BJ (cell line): ENCODE measurements around the gene PRR22. TPM values are rescaled to one million over a fixed set of nuclear protein-coding genes. Genes with fewer than 3 reads are reported as not detected.

ENCODE experiments used
- CTCF ChIA-PET: fragments of 350-600 bp; formaldehyde crosslinking; extraction: SDS; loops from one replicate; lab custom pipeline; 2021; ENCODE audit warnings: antibody characterized with exemption, inconsistent platforms; lab: Yijun Ruan, JAX
- POLR2A ChIA-PET: fragments of 300-600 bp; sonication (Branson Sonifier 250); formaldehyde crosslinking; extraction: SDS; loops from one replicate; lab custom pipeline; 2021; ENCODE audit warnings: antibody characterized with exemption; lab: Charles Lee
- DNase-seq: peaks from one replicate; pipeline ENCODE4 v3.0.0-alpha.2; 2011; ENCODE audit warnings: low read depth
- H3K27me3 ChIP-seq: 2 replicates; pipeline ENCODE4 v1.6.0; 2011; ENCODE audit warnings: low read length; ENCODE audit not compliant: control insufficient read depth, insufficient read depth
- H3K36me3 ChIP-seq: 2 replicates; pipeline ENCODE4 v1.5.1; 2011; ENCODE audit warnings: low read length; ENCODE audit not compliant: control insufficient read depth, insufficient read depth
- H3K4me3 ChIP-seq: 2 replicates; pipeline ENCODE4 v1.5.1; 2011; ENCODE audit warnings: low read depth, mild to moderate bottlenecking, control low read depth, low read length
- polyA plus RNA-seq: library from polyadenylated mRNA; depleted of rRNA; stranded (reverse); fragments of >200 nt; gene quantifications from 2 replicates; pipeline ENCODE4 v1.2.3, GENCODE V29; 2011
- TF ChIP-seq, protein P1 (sequence below): IDR thresholded peaks from 2 replicates; pipeline ENCODE4 v1.5.1; 2011; ENCODE audit warnings: low read depth, mild to moderate bottlenecking, control low read depth, inconsistent platforms, low read length, moderate library complexity; ENCODE audit not compliant: insufficient read depth

The PRR22 gene
- polyA plus RNA-seq, 1 experiment = 0.53 TPM

GRCh38 chr19:5773276-5773675 is 11.3 kb downstream of the PRR22 start:
- no peak for DNase-seq
- Histone ChIP-seq H3K27me3 (no peaks in the 10 kb centered on the region), H3K4me3 (no peak overlapping the region), H3K36me3 (no peaks in the 10 kb centered on the region)
- TF ChIP-seq, protein P1, sequence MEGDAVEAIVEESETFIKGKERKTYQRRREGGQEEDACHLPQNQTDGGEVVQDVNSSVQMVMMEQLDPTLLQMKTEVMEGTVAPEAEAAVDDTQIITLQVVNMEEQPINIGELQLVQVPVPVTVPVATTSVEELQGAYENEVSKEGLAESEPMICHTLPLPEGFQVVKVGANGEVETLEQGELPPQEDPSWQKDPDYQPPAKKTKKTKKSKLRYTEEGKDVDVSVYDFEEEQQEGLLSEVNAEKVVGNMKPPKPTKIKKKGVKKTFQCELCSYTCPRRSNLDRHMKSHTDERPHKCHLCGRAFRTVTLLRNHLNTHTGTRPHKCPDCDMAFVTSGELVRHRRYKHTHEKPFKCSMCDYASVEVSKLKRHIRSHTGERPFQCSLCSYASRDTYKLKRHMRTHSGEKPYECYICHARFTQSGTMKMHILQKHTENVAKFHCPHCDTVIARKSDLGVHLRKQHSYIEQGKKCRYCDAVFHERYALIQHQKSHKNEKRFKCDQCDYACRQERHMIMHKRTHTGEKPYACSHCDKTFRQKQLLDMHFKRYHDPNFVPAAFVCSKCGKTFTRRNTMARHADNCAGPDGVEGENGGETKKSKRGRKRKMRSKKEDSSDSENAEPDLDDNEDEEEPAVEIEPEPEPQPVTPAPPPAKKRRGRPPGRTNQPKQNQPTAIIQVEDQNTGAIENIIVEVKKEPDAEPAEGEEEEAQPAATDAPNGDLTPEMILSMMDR = no peak
- POLR2A ChIA-PET = interaction anchor here (0.6 kb wide), 1 partner anchor 319 kb away, joined by 5 read pairs; no protein-coding TSS in a partner anchor
- CTCF ChIA-PET = interaction anchor here (0.6 to 3.6 kb wide), 5 partner anchors 15 to 53 kb away, joined by 3 to 32 read pairs (median 5); partner anchors contain the start of genes CATSPERD and DUS3L

- DNase-seq = no peak
- POLR2A ChIA-PET = interaction anchor here (0.6 kb wide), 1 partner anchor 22 kb away, joined by 10 read pairs; no protein-coding TSS in a partner anchor
- no peak overlapping the region for H3K4me3 ChIP-seq
- H3K36me3 ChIP-seq = no peaks in the 10 kb centered on the region
- no peaks in the 10 kb centered on the region for H3K27me3 ChIP-seq
- CTCF ChIA-PET = interaction anchor here (3.6 kb wide), 1 partner anchor 22 kb away, joined by 32 read pairs; no protein-coding TSS in a partner anchor
- TF ChIP-seq, protein P1 = no peak
Observed at GRCh38 chr19:5772416-5772815, 12.1 kb downstream of the PRR22 start.

DNA sequence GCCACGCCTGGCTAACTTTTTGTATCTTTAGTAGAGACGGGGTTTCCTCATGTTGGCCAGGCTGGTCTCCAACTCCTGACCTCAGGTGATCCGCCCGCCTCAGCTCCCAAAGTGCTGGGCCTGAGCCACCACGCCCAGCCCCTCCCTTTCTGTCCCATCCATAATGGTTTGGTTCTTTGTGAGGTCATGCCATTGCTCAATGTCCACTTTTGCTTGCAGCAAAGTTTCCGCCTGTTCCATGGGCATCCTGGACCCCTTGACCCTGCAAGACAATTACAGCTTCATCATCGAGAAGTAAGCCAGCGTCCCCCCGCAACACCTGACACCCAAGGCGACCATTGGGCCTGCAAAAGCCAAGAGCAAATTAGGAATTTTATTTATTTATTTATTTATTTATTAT is 16.6 kb downstream of the PRR22 start:
- POLR2A ChIA-PET = no interaction called here
- Histone ChIP-seq H3K4me3 (no peak overlapping the region), H3K27me3 (no peaks in the 10 kb centered on the region), H3K36me3 (no peaks in the 10 kb centered on the region)
- TF ChIP-seq, protein P1 = no peak
- no peak for DNase-seq
- CTCF ChIA-PET = interaction anchor here (0.7 to 1.2 kb wide), 2 partner anchors 36 to 74 kb away, joined by 4 read pairs; no protein-coding TSS in a partner anchor

GRCh38 chr19:5765220-5765619 is 19.3 kb downstream of the PRR22 start:
- Histone ChIP-seq H3K36me3 (no peaks in the 10 kb centered on the region), H3K27me3 (no peaks in the 10 kb centered on the region), H3K4me3 (no peak overlapping the region)
- CTCF ChIA-PET = interaction anchor here (0.6 kb wide), 1 partner anchor 27 kb away, joined by 4 read pairs; no protein-coding TSS in a partner anchor
- DNase-seq = no peak
- POLR2A ChIA-PET = no interaction called here
- TF ChIP-seq, protein P1 = no peak

GRCh38 chr19:5762608-5763217 is 21.8 kb downstream of the PRR22 start:
- TF ChIP-seq, protein P1 = no peak
- H3K4me3 ChIP-seq = no peak overlapping the region
- no peaks in the 10 kb centered on the region for H3K27me3 ChIP-seq
- no peaks in the 10 kb centered on the region for H3K36me3 ChIP-seq
- DNase-seq = no peak
- ChIA-PET POLR2A (no interaction called here), CTCF (no interaction called here)
